HepG2 (cell line): ENCODE results near the gene PLIN3.
A peak's percentile ranks its signal among the peaks of the same experiment; 100 is the strongest.

Experiments used
- CREM ChIP-seq, 2 experiments: sonication (generic) in 1 of 2; formaldehyde crosslinking in 1 of 2; IDR thresholded peaks; 2 replicates each; pipeline versions ENCODE4 v1.4.0 to v1.6.1; 2016 to 2020; ENCODE audit warnings: antibody characterized with exemption in 1 of 2, mild to moderate bottlenecking in 1 of 2, missing genetic modification reagents in 1 of 2
- EEA1 ChIP-seq: sonication (generic); formaldehyde crosslinking; IDR thresholded peaks from 2 replicates; pipeline ENCODE4 v1.5.1; 2020; ENCODE audit warnings: mild to moderate bottlenecking, missing genetic modification reagents, borderline replicate concordance
- EP300 ChIP-seq, 3 experiments: sonication (generic) in 1 of 3; formaldehyde crosslinking in 1 of 3; IDR thresholded peaks; 2 replicates each; pipeline versions ENCODE4 v1.5.1 to v1.6.1; 2011 to 2020; ENCODE audit warnings: low read depth in 2 of 3, low read length in 2 of 3, borderline replicate concordance in 1 of 3, improper control_type of control experiment in 1 of 3, mild to moderate bottlenecking in 1 of 3, missing genetic modification reagents in 1 of 3, moderate library complexity in 1 of 3
- FOXM1 ChIP-seq: sonication (generic); formaldehyde crosslinking; IDR thresholded peaks from 2 replicates; pipeline ENCODE4 v1.5.0; 2020; ENCODE audit warnings: missing genetic modification reagents
- ZNF383 ChIP-seq: sonication (generic); formaldehyde crosslinking; IDR thresholded peaks from 2 replicates; pipeline ENCODE4 v1.4.0; 2020; ENCODE audit warnings: missing genetic modification reagents, mild to moderate bottlenecking, borderline replicate concordance
- ZNF570 ChIP-seq: sonication (generic); formaldehyde crosslinking; IDR thresholded peaks from 2 replicates; pipeline ENCODE4 v1.4.0; 2020; ENCODE audit warnings: mild to moderate bottlenecking, missing genetic modification reagents, borderline replicate concordance
- TF ChIP-seq, protein P1 (sequence below), 2 experiments: IDR thresholded peaks; 2 replicates each; pipeline ENCODE4 v1.6.1; 2011 to 2012; ENCODE audit warnings: low read length in 2 of 2, borderline replicate concordance in 1 of 2, low read depth in 1 of 2, mild to moderate bottlenecking in 1 of 2, moderate library complexity in 1 of 2
- TF ChIP-seq, protein P2 (sequence below): sonication (generic); IDR thresholded peaks from 2 replicates; pipeline ENCODE4 v1.6.1; 2016; ENCODE audit warnings: low read depth, borderline replicate concordance

DNA sequence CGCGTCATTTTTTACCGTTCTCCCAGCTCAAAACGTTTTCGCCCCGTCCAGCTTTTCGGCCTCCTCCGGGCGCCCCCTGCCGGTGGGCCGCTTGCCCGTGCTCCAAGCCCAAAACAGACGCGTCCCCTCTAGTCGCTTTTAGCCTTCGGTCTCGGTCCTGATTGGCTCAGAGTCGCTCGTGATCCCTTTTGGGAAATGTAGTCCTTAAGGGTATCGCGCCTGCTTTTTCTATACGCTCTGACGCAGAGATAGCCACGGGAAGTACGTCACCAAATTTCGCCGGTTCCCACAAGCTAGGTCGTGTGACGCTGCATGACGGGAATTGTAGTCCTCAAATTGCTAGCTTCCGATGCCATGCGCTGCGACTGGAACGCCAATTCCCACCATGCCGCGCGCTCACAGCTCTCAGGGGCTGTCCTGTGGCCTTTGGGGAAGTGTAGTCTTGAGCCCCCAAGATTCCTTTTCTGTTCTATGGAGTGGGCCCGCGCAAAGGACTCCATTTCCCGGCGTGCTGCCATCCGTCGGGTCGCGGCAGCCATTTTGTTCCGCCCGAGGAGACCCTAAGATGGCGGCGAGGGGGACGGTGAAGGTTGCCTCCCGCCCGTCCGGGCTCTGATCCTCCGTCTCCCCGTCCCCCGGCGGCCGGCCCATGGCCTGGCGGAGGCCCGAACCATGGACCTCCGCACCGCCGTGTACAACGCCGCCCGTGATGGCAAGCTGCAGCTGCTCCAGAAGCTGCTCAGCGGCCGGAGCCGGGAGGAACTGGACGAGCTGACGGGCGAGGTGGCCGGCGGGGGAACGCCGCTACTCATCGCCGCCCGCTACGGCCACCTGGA, 76.1 kb downstream of the PLIN3 start, which contains the start of gene FEM1A:
- TF ChIP-seq, protein P1, sequence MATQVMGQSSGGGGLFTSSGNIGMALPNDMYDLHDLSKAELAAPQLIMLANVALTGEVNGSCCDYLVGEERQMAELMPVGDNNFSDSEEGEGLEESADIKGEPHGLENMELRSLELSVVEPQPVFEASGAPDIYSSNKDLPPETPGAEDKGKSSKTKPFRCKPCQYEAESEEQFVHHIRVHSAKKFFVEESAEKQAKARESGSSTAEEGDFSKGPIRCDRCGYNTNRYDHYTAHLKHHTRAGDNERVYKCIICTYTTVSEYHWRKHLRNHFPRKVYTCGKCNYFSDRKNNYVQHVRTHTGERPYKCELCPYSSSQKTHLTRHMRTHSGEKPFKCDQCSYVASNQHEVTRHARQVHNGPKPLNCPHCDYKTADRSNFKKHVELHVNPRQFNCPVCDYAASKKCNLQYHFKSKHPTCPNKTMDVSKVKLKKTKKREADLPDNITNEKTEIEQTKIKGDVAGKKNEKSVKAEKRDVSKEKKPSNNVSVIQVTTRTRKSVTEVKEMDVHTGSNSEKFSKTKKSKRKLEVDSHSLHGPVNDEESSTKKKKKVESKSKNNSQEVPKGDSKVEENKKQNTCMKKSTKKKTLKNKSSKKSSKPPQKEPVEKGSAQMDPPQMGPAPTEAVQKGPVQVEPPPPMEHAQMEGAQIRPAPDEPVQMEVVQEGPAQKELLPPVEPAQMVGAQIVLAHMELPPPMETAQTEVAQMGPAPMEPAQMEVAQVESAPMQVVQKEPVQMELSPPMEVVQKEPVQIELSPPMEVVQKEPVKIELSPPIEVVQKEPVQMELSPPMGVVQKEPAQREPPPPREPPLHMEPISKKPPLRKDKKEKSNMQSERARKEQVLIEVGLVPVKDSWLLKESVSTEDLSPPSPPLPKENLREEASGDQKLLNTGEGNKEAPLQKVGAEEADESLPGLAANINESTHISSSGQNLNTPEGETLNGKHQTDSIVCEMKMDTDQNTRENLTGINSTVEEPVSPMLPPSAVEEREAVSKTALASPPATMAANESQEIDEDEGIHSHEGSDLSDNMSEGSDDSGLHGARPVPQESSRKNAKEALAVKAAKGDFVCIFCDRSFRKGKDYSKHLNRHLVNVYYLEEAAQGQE (IDR thresholded peaks at IDR 0.05; ENCODE audit: borderline replicate concordance in 1 of 2, low read depth in 1 of 2, low read length in 2 of 2) = no peak
- TF ChIP-seq CREM (IDR thresholded peaks at IDR 0.05) = peak; percentile 100
- TF ChIP-seq CREM (CRISPR knock-in tag; IDR thresholded peaks at IDR 0.05) = peak; percentile 76
- no peak for TF ChIP-seq ZNF383
- TF ChIP-seq, protein P2, sequence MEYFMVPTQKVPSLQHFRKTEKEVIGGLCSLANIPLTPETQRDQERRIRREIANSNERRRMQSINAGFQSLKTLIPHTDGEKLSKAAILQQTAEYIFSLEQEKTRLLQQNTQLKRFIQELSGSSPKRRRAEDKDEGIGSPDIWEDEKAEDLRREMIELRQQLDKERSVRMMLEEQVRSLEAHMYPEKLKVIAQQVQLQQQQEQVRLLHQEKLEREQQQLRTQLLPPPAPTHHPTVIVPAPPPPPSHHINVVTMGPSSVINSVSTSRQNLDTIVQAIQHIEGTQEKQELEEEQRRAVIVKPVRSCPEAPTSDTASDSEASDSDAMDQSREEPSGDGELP = no peak; the same call in 1 of the 2 replicates
- peak in 1 of 2 experiments; percentile 32; a peak in 1 of 4 replicates for TF ChIP-seq EP300 (IDR thresholded peaks at IDR 0.05; ENCODE audit: low read depth in 2 of 2, low read length in 2 of 2)
- no peak for TF ChIP-seq EP300 (CRISPR knock-in tag; IDR thresholded peaks at IDR 0.05; ENCODE audit: borderline replicate concordance)
- no peak for TF ChIP-seq ZNF570
- no peak for TF ChIP-seq FOXM1 (CRISPR knock-in tag)
- TF ChIP-seq EEA1 (CRISPR knock-in tag) = peak; percentile 80; the same call in 1 of the 2 replicates
